B cell (primary cell): ENCODE data around the gene CNTN4.

Experiments
- CTCF ChIP-seq: fragments of 200-600 bp; IDR thresholded peaks from one replicate; pipeline ENCODE4 v1.8.0; 2022; ENCODE audit warnings: antibody characterized with exemption, mild to moderate bottlenecking
- EZH2 ChIP-seq: IDR thresholded peaks from 2 replicates; pipeline ENCODE4 v1.6.1; 2012; ENCODE audit warnings: borderline replicate concordance, low read depth, mild to moderate bottlenecking, moderate library complexity, low read length; ENCODE audit not compliant: insufficient read depth, poor library complexity, severe bottlenecking

DNA sequence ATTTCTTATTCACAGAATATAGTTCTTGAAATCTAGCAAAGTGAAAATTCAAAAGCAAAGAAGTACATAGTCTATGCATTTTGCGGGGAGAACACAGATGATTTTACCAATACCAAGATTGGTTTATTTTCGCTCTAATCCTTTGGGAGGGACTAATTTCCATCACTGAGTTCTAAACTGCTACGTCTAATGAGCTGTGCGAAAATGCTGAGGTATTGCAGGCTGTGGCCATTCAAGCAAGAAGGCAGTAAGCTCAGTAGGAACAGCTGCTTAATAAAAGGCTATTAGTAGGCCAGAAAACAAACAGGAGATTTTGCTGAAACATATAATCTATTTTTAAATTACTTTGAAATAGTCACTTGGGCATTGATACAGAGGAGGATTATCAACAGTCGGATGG, 379.0 kb downstream of the CNTN4 start:
- TF ChIP-seq CTCF = no peak
- TF ChIP-seq EZH2 = no peak
